NCI-H1092 treated with DMSO at 0.1 percent for 48 hours (cell line): ENCODE measurements around the gene TRPM6.
A peak's percentile ranks its signal among the peaks of the same experiment; 100 is the strongest.
"Not testable (repeated sequence)": the region's sequence is repeated elsewhere in the genome, so short reads cannot be mapped to it uniquely, and the experiment has no call there.

Experiments
- DNase-seq: peaks from one replicate; lab custom pipeline; 2025; lab: John Stamatoyannopoulos, UW

Gene TRPM6, protein sequence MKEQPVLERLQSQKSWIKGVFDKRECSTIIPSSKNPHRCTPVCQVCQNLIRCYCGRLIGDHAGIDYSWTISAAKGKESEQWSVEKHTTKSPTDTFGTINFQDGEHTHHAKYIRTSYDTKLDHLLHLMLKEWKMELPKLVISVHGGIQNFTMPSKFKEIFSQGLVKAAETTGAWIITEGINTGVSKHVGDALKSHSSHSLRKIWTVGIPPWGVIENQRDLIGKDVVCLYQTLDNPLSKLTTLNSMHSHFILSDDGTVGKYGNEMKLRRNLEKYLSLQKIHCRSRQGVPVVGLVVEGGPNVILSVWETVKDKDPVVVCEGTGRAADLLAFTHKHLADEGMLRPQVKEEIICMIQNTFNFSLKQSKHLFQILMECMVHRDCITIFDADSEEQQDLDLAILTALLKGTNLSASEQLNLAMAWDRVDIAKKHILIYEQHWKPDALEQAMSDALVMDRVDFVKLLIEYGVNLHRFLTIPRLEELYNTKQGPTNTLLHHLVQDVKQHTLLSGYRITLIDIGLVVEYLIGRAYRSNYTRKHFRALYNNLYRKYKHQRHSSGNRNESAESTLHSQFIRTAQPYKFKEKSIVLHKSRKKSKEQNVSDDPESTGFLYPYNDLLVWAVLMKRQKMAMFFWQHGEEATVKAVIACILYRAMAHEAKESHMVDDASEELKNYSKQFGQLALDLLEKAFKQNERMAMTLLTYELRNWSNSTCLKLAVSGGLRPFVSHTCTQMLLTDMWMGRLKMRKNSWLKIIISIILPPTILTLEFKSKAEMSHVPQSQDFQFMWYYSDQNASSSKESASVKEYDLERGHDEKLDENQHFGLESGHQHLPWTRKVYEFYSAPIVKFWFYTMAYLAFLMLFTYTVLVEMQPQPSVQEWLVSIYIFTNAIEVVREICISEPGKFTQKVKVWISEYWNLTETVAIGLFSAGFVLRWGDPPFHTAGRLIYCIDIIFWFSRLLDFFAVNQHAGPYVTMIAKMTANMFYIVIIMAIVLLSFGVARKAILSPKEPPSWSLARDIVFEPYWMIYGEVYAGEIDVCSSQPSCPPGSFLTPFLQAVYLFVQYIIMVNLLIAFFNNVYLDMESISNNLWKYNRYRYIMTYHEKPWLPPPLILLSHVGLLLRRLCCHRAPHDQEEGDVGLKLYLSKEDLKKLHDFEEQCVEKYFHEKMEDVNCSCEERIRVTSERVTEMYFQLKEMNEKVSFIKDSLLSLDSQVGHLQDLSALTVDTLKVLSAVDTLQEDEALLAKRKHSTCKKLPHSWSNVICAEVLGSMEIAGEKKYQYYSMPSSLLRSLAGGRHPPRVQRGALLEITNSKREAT (N-terminal part only)

DNA sequence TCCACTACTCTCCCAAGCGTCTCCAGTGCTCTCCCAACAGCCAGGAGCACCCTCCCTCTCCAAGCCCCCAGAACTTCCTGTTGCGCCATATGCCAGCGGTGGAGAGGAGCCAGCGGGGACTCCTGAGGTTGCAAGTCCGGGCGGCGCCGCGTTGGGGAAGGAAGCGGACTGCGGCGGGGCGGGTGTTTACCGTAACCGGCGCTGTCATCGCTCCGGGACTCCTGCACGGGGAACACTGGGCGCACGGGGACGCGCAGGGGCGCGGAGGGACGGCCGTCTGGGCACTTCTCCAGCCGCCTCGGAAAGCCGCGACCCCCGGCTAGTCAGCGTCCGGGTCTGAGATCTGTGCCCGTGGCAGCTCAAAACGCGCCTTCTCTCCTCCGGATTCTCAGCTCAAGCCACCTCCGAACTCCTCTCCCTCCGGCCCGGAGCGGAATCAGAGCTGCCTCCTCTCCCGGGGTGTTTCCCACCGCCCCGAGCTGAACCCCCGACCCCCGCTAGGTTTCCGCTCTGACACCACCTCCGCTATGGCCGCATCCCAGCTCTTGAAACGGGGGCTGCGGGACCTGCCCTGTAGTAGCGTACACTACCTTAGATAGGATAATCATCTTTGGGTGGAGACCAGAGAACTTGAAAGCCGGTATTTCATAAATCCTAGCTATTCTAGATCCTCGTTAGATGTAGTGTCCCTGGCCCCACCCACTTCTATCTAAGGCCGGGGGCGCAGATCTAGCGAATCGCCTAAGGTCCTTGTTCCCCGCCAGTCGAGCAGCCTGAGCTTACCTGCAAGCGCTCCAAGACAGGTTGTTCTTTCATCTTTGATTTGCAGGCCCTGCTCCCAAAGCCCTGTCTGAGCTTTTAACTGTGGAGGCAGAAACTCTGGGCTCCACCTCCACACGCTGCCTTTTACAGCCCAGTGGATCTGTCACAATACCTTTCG lies at the start of gene TRPM6:
Gene TRPM6, minus strand, starts transcription at position 881 of the 940 bp plus-strand sequence. Its CDS starts 65 bp downstream, at position 816.
- peak; percentile 65 for DNase-seq

DNA sequence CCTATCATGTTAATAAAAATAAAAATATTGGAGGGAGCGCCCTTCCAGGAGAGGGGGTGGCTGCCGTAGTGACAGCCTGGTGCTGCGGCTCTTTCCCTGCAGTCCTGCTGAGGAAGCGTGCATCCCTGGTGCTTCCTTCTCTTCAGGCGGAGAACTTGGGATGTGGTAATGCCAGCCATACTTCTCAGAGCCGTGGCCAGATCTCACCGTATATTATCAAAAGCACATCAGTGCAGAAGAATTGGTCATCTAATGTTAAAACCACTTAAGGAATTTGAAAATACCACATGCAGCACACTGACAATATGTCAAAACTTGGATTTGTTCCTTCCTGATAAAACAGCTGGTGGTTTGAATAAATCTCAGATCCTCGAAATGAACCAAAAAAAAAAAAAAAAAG lies 47.3 kb upstream of the TRPM6 start:
- no peak for DNase-seq

DNA sequence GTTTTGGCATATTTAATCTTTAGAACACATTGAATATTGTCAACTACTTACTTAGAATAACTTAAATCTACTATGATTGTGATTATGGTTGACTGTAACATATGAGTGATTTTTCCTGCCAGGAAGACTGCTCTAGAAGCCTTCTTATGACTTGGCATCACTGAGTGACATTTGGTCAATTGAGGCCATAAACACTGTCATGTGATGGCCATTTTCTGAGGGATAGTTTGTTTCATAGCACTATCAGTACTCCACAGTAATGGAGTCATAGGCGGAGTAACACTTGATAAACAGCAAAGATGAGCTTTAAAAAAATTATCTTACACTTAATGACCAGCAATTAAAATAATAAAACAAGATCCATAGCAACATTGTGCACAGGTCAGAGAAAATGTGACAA lies 34.0 kb upstream of the TRPM6 start:
- DNase-seq = no peak

DNA sequence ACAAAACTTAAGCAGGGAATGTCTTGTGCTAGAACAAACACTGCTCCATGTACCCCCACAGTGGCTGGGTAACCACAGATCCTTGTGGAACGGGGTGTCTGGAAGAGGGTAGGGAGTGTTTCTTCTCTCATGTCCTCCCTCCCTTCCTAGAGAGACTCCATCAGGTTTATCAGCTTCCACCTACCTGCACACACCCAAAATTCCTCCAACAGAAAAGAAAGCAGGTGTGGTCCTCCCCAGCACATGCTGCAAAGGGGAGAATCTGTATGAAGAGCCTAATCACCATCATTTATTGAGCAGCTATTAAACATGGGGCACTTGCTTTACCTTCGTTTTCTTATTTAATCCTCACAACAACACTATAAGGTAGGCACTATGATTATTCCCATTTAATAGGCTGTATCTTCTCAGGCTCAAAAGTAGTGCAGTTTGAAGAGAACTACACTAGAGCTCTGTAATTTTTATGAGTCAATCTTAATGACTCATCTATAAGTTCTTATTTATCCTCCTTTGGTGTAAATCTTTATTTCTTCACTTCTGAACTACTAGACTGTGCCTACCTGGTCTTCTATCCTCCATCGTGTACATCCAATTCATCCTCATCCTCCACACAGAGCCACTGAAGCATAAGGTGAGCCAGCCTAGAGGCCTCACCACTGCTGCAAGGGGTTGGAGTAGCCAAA lies 33.4 kb upstream of the TRPM6 start:
- DNase-seq = no peak

DNA sequence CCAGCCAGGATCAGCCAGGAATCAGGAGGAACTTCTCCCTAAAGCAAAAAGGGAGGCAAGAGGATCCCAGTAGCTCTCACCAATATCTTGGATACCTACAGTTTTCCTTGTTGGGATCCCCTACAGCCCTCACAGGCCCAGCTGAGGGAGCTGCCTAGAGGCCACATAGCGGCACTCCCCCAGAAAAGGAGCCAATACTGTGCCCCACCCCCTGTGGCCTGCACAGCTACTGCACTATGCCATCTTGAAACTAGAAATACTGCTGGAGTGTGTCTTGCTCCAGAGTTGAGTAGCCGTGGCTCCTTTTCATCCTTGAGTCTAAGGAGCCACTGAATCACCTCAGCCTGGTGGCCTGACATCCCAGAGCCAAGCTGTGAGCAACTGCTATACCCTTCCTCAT lies 22.3 kb upstream of the TRPM6 start:
- DNase-seq = no peak

DNA sequence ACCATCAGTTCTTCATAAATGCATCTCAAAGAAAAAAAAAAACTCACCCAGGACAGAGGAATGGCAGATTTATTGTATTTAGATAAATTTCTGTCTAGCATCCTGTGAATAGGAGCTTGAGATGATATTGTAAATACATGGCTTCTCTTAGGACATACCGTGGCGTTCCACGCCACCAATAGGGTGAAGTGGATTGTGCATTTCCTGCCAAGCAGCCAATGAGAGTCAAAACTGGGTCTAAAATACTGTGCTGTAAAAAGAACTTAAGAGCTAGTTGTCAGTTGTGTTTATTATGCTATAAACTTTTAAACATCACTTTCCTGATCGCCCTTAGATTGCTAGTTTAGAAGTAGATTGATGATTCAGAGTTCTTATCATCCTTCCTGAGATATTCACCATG lies 20.9 kb upstream of the TRPM6 start:
- DNase-seq = no peak

DNA sequence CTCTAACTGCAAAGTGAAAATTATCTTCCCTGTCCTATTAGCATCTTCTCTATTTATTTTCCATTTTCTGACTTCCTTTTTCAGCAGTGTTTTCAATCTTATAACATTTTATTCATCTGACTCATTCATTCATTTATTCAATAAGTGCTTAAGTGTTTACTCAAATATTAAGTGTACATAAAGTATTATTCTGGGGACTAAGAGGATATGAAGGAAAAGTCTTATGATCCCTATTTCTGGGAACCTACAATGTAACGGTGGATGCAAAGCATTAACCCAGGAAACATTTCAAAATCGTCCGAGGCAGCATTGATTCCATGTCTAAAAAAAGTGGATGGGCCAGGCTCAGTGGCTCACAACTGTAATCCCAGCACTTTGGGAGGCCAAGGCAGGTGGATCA lies 19.4 kb upstream of the TRPM6 start:
- no peak for DNase-seq

DNA sequence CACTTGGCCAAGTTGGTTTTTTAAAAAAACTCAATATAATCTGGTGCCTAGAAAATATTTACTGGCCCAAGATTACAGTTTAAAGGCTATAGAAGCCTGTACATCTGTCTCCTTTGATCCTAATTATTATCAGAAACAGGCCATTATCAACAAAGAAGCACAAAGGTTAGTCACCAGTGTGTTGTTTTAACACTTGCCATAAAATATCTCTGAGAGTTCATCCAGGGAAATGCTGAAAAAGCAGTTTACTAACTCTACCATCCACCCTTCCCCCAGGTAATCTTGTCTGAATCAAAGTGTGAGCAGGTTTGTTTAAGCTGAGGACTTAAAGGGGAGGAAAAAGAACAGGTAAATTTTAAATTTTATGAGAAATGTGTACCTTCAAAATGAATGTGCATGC lies 13.3 kb upstream of the TRPM6 start:
- no peak for DNase-seq

DNA sequence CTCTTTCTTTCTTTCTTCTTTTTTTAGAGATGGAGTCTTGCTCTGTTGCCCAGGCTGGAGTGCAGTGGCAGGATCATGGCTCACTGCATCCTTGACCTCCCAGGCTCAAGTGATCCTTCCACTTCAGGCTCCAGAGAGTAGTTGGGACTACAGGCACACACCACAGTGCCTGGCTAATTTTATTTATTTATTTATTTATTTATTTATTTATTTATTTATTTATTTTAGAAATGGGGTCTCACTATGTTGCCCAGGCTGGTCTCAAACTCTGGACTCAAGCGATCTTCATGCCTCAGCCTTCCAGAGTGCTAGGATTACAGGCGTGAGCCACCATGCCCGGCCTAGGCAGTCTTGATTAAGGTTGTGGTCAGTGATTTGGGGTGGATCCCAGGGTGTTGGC lies 728 bp upstream of the TRPM6 start:
- not testable (repeated sequence) for DNase-seq

DNA sequence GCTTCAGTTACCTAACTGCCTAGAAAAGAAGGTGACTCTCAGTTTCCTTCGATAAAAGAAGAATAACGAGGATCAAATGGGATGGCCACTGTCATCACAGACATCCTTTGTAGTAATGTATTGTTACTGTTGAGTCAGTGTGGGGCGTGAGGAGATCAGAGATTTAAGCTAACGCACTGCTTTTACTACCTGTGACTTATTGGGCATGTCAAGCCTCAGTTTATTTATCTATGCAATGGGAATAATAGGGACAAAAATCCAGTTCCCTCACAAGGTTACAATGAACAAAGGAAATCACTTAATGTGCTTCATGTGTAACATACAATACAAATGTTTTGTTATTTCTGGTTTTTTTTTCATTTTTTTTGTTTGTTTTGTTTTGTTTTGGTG lies 255 bp upstream of the TRPM6 start:
- no peak for DNase-seq

DNA sequence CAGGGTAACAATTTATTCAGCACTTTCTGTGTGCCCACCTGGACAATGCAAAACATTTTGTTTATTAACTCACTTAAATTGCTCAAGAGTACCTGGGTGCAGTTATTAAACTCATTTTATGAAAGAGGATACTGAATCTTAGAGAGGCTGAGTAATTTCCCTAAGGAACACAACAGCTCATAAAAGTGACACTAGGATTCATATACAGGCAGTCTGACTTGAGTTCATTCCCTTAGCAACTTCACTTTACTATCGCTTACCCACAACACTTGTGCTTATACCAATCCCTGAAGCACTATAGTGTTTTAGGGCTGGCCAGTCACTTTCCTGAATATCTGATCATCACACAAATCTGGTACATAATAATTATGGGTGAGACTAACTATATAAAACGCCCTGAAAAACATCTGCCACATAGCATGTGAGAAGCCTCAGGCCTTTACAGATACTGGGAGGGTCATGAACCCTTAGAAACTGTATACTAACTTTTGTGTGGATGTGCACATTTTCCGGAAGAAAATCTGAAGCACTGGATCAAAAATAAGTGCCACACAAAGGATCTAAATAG lies 11.3 kb downstream of the TRPM6 start:
- DNase-seq = no peak

DNA sequence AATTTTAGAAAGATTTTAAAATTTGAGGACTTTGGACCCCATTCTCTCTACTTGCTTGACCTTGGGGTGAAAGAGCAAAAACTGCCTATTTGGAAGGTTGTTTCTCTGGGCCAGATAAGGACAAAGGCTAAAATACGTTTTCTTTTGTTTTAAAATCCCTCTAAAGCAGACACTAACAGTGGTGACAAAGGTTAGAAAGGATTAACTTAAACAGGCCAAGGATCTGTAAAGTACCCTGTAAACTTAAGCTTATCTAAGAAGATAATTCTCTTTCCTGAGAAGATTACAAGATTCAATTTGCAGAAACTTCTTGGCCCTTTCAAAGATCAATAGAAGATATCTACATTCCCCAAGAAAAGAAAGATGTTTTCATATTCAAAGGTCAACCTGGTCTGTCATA lies 12.1 kb downstream of the TRPM6 start:
- no peak for DNase-seq

DNA sequence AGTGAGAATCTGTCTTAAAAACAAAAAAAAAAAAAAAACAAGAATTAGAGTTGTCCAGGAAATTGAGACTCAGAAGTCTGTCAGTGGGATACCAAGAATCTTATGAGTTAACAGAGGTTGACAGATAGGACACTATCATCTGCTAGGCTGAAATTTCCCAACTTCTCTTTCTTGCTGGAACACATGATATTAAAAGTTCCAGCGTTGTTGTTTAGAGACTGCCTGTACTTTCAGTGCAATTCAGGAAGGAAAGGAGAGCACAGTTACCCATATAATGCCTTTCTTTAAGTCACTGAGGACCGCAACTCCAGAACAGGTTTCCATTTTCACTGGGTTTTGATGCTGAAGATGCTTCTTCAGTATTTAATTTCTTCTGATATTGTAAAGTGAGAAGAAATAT lies 13.5 kb downstream of the TRPM6 start:
- DNase-seq = no peak

DNA sequence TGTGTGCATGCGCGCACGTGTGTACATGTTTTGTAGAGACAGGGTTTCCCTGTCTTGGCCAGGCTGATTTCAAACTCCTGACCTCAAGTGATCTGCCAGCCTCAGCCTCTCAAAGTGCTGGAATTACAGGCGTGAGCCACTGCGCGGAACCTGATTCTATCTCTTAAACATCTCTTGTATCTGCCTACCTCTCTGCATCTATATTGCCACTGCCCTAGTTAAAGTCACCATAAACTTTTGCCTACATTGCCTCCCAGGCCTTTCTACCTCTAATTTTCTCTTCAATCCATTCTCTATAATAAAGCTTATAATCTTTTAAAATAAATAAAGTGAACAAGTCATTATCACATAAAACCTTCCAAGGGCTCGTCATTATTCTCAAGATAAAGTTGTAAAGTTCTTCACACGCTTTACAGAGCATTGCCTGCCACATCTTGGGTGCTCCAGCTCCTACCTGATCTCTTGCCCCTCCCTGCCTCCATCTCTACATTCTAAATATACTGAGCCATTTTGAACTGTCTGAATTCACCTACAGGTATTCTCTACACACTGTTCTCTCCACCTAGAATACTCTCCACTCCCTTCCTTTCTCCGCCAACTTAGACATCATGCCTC lies 15.0 kb downstream of the TRPM6 start:
- DNase-seq = no peak

DNA sequence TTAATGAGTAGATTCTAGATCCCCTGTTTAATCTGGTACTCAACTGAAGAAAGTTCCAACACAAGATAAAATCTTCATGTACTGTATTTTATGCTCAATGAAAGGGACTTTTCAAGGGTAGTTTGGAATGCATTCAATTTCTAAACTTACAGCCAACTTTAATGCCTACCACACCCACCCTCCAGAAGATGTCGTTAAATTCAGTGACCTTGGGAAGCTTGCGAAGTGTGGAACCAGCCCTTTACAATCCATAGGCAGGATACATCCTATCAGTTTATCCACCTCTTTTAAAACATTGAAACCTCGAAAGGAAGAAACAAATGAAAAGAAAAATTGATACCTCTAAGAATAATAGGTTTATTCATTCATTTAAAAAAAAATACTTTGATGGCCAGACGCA lies 20.2 kb downstream of the TRPM6 start:
- DNase-seq = no peak

DNA sequence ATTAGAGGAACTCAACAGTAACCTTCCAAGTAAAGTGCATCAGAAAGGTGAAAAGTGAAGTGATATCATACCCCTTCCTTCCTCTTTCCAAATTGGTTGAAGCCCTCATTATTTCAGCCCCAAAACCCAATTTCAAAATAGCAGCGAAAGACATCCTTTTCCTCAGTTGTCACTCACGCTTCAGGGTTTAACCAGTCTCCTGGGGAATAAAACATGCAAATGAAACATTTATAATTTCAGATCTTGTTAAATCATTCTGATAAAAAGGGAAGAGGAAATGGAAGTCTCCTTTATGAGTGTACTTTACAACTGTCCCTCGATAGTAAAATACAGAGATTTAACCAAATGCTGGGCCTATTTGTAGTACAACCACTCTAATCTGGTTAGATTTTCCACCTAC lies 22.5 kb downstream of the TRPM6 start:
- no peak for DNase-seq

DNA sequence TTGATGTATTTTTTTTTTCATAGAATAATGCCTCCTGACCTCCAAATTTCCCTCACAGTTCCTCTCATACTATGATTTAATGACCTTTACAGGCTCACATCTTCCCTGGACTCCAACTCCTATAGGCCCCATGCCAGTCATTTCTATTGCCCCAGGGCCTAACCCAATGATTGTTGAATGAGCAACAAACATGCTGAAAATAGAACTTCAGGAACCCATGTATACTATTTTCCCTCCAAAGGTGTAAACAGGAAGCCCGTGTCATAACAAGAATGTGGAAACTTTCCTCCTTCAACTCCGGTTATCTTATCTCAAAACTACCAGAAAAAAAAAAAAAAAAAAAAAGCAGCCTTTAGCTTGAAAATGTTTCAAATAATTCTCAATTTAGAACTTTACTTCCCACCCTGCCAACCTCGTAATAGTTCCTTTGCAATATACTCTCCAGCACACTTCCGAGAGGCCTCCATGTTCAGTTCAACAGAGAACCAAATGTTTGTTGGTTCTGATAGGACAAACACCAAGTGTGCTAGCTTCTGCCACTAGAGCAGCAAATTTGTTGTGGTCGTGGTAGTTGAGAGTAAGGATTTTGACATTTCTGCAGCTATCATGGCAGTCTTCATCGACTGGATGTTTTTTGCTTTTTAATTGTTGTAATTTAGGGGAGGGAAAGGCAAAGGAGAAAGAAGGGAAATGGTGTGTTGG lies 25.8 kb downstream of the TRPM6 start:
- DNase-seq = no peak

DNA sequence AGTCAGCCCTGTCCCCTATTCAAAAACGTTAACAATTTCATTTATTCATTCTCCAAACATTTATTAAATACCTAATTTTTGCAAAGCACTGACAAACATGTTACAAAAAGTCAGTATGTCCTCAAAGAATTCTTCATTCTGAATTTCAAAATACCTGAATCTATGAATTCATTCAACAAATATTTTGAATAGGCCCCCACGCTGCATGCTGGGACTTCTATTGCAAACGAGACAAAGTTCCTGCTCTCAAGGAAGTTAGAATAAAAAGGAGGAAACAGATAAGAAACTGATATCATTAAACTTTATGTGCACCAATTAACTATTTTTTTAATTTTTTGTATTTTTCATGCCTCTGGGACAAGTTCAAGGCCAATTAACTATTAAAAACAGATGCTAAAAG lies 26.6 kb downstream of the TRPM6 start:
- no peak for DNase-seq

DNA sequence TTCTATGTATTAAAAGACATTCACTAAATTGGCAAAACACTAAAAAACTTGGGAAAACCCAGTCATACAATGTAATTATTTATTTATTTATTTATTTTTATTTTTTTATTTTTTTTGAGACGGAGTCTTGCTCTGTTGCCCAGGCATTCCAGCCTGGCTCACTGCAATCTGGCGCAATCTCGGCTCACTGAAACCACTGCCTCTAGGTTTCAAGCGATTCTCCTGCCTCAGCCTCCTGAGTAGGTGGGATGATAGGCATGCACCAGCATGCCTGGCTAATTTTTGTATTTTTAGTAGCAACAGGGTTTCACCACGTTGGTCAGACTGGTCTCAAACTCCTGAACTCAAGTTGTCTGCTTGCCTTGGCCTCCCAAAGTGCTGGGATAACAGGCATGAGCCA lies 27.5 kb downstream of the TRPM6 start:
- not testable (repeated sequence) for DNase-seq
